ENCODE data around the gene MSI1. TPM values are rescaled to one million over a fixed set of nuclear protein-coding genes. Genes with fewer than 3 reads are reported as not detected.

Gene MSI1
- total and polyA plus RNA-seq, 10 of the 15 experiments (the other 5 are each of a cell fraction or from before 2014, with no cell fraction given), result 0.04 TPM; not detected in 9

- peak; percentile 74; the same call in 1 of the 2 replicates for TF ChIP-seq DPF2 (IDR thresholded peaks at IDR 0.05)
- no peak for TF ChIP-seq EZH2 (IDR thresholded peaks at IDR 0.05; ENCODE audit: borderline replicate concordance, control insufficient read depth, low read depth, low read length)
- no peak for TF ChIP-seq MEF2A (IDR thresholded peaks at IDR 0.05; ENCODE audit: insufficient read depth, low read depth, low read length)
- TF ChIP-seq CEBPZ (IDR thresholded peaks at IDR 0.05; ENCODE audit: low read depth, low read length), result no peak
- TF ChIP-seq ZNF207 (IDR thresholded peaks at IDR 0.05; ENCODE audit: borderline replicate concordance), result 0 out of 2 replicates have a peak, but pooled peaks have one; percentile 67
- TF ChIP-seq SIX5 (IDR thresholded peaks at IDR 0.05; ENCODE audit: low read depth, low read length, severe bottlenecking), result no peak
- no peak for TF ChIP-seq SREBF1 (IDR thresholded peaks at IDR 0.05; ENCODE audit: low read length)
- peak; percentile 52 to 53 (median 53) for TF ChIP-seq CTCF (IDR thresholded peaks at IDR 0.05 in 2 of 3, conservative IDR thresholded peaks at IDR 0.05 in 1 of 3; ENCODE audit: control insufficient read depth in 2 of 3, extremely low read depth in 1 of 3, insufficient read depth in 1 of 3, low read depth in 3 of 3, low read length in 3 of 3)
- peak; percentile 52; the same call in 1 of the 2 replicates for TF ChIP-seq EED (IDR thresholded peaks at IDR 0.05; ENCODE audit: low read depth)
- TF ChIP-seq RUNX3 (IDR thresholded peaks at IDR 0.05; ENCODE audit: low read length), result peak; percentile 43; the same call in 1 of the 2 replicates
- TF ChIP-seq E2F4 (IDR thresholded peaks at IDR 0.05; ENCODE audit: low read depth, low read length), result no peak
- 0 out of 2 replicates have a peak, but pooled peaks have one; percentile 34 for TF ChIP-seq ZNF592 (IDR thresholded peaks at IDR 0.05)
- TF ChIP-seq PKNOX1 (IDR thresholded peaks at IDR 0.05), result peak; percentile 69
- TF ChIP-seq RELB (IDR thresholded peaks at IDR 0.05; ENCODE audit: low read depth), result peak; percentile 60
Measured at GRCh38 chr12:120317224-120318105, 51.5 kb downstream of the MSI1 start (continued).

All from GM12878 (cell line).